H1 (cell line): ENCODE measurements around the gene PROM2. TPM values are rescaled to one million over a fixed set of nuclear protein-coding genes. Genes with fewer than 3 reads are reported as not detected.

ENCODE experiments used
- EP300 ChIP-seq, 2 experiments: IDR thresholded peaks; 1 replicate in 1 of 2; 2 replicates in 1 of 2; pipeline ENCODE4 v1.6.1; 2011 to 2012; ENCODE audit warnings: low read depth in 2 of 2, low read length in 2 of 2, mild to moderate bottlenecking in 2 of 2, borderline replicate concordance in 1 of 2, inconsistent platforms in 1 of 2, moderate library complexity in 1 of 2
- SAP30 ChIP-seq: fragments of 300-600 bp; sonication (generic); IDR thresholded peaks from 2 replicates; pipeline ENCODE4 v1.7.1; 2012; ENCODE audit warnings: low read length, moderate library complexity, mild to moderate bottlenecking, inconsistent platforms; ENCODE audit not compliant: insufficient read depth, insufficient replicate concordance
- ZNF274 ChIP-seq: IDR thresholded peaks from 2 replicates; pipeline ENCODE4 v1.7.0; 2012; ENCODE audit warnings: low read length, borderline replicate concordance; ENCODE audit errors: extremely low read depth
- polyA plus RNA-seq, 7 experiments: library from polyadenylated mRNA; depleted of rRNA in 3 of 7; stranded (reverse) in 5 of 7; unstranded in 2 of 7; fragments of >200 nt in 5 of 7; fragments of 200-250 nt in 2 of 7; gene quantifications; 1 replicate in 5 of 7; 2 replicates in 1 of 7; 4 replicates in 1 of 7; pipeline versions ENCODE4 v1.2.1 to v1.2.3, GENCODE V29; 2011 to 2013; ENCODE audit warnings: missing spikeins in 2 of 7, mixed read lengths in 2 of 7
- total RNA-seq: library from RNA; stranded (reverse); fragmentation: NEBNext Ultra II Directional; extraction: Animal tissue kit (Norgen Biotek cat#: 25700); gene quantifications from 2 replicates; pipeline ENCODE4 v1.2.1, GENCODE V29; 2021
- TF ChIP-seq, protein P1 (sequence below): fragments of 300-600 bp; sonication (generic); IDR thresholded peaks from 2 replicates; pipeline ENCODE4 v1.7.1; 2012; ENCODE audit warnings: low read length, moderate library complexity, mild to moderate bottlenecking, inconsistent platforms; ENCODE audit not compliant: insufficient replicate concordance
- TF ChIP-seq, protein P2 (sequence below), 3 experiments: IDR thresholded peaks; 1 replicate in 2 of 3; 2 replicates in 1 of 3; pipeline versions ENCODE4 v1.5.1 to v1.6.1; 2011; ENCODE audit warnings: low read length in 3 of 3, mild to moderate bottlenecking in 3 of 3, inconsistent platforms in 2 of 3, low read depth in 1 of 3, moderate library complexity in 1 of 3; ENCODE audit not compliant: insufficient read depth in 1 of 3; ENCODE audit errors: control extremely low read depth in 1 of 3

Gene PROM2
- total and polyA plus RNA-seq, 2 of the 8 experiments (the other 6 are each of a cell fraction or from before 2014, with no cell fraction given): 1.6 to 3.8 TPM

DNA sequence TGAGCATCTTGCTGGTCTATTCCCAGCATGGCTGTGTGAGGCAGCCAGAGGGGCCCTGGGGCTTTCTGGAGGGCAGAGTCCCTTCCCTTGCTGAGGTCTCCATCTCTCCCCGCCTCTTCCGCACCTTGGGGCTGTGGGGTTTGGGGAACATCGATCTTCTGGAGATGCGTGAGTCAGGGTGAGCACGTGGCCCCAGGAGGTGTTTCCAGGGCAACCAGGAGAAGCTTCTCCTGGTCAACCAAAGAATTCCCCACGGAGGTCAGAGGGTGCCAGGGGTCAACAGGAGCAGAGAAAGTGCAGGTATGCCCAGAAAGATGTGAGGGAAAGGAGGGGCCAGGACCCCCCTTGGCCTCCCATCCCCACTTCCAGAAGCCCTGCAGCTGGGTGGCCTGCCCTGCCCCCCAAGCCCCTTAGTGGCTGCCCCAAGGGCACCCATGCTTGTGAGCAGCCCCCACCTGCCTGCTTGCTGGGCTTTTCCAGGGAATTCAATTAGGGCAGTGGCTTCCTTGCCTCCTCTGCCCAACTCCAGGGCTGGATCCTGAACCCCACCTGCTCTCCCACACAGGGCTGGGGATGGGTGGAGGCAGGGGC, 2.8 kb upstream of the PROM2 start (continued):
- TF ChIP-seq, protein P1, sequence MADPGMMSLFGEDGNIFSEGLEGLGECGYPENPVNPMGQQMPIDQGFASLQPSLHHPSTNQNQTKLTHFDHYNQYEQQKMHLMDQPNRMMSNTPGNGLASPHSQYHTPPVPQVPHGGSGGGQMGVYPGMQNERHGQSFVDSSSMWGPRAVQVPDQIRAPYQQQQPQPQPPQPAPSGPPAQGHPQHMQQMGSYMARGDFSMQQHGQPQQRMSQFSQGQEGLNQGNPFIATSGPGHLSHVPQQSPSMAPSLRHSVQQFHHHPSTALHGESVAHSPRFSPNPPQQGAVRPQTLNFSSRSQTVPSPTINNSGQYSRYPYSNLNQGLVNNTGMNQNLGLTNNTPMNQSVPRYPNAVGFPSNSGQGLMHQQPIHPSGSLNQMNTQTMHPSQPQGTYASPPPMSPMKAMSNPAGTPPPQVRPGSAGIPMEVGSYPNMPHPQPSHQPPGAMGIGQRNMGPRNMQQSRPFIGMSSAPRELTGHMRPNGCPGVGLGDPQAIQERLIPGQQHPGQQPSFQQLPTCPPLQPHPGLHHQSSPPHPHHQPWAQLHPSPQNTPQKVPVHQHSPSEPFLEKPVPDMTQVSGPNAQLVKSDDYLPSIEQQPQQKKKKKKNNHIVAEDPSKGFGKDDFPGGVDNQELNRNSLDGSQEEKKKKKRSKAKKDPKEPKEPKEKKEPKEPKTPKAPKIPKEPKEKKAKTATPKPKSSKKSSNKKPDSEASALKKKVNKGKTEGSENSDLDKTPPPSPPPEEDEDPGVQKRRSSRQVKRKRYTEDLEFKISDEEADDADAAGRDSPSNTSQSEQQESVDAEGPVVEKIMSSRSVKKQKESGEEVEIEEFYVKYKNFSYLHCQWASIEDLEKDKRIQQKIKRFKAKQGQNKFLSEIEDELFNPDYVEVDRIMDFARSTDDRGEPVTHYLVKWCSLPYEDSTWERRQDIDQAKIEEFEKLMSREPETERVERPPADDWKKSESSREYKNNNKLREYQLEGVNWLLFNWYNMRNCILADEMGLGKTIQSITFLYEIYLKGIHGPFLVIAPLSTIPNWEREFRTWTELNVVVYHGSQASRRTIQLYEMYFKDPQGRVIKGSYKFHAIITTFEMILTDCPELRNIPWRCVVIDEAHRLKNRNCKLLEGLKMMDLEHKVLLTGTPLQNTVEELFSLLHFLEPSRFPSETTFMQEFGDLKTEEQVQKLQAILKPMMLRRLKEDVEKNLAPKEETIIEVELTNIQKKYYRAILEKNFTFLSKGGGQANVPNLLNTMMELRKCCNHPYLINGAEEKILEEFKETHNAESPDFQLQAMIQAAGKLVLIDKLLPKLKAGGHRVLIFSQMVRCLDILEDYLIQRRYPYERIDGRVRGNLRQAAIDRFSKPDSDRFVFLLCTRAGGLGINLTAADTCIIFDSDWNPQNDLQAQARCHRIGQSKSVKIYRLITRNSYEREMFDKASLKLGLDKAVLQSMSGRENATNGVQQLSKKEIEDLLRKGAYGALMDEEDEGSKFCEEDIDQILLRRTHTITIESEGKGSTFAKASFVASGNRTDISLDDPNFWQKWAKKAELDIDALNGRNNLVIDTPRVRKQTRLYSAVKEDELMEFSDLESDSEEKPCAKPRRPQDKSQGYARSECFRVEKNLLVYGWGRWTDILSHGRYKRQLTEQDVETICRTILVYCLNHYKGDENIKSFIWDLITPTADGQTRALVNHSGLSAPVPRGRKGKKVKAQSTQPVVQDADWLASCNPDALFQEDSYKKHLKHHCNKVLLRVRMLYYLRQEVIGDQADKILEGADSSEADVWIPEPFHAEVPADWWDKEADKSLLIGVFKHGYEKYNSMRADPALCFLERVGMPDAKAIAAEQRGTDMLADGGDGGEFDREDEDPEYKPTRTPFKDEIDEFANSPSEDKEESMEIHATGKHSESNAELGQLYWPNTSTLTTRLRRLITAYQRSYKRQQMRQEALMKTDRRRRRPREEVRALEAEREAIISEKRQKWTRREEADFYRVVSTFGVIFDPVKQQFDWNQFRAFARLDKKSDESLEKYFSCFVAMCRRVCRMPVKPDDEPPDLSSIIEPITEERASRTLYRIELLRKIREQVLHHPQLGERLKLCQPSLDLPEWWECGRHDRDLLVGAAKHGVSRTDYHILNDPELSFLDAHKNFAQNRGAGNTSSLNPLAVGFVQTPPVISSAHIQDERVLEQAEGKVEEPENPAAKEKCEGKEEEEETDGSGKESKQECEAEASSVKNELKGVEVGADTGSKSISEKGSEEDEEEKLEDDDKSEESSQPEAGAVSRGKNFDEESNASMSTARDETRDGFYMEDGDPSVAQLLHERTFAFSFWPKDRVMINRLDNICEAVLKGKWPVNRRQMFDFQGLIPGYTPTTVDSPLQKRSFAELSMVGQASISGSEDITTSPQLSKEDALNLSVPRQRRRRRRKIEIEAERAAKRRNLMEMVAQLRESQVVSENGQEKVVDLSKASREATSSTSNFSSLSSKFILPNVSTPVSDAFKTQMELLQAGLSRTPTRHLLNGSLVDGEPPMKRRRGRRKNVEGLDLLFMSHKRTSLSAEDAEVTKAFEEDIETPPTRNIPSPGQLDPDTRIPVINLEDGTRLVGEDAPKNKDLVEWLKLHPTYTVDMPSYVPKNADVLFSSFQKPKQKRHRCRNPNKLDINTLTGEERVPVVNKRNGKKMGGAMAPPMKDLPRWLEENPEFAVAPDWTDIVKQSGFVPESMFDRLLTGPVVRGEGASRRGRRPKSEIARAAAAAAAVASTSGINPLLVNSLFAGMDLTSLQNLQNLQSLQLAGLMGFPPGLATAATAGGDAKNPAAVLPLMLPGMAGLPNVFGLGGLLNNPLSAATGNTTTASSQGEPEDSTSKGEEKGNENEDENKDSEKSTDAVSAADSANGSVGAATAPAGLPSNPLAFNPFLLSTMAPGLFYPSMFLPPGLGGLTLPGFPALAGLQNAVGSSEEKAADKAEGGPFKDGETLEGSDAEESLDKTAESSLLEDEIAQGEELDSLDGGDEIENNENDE: no peak
- no peak for TF ChIP-seq ZNF274
- no peak for TF ChIP-seq SAP30
- TF ChIP-seq, protein P2, sequence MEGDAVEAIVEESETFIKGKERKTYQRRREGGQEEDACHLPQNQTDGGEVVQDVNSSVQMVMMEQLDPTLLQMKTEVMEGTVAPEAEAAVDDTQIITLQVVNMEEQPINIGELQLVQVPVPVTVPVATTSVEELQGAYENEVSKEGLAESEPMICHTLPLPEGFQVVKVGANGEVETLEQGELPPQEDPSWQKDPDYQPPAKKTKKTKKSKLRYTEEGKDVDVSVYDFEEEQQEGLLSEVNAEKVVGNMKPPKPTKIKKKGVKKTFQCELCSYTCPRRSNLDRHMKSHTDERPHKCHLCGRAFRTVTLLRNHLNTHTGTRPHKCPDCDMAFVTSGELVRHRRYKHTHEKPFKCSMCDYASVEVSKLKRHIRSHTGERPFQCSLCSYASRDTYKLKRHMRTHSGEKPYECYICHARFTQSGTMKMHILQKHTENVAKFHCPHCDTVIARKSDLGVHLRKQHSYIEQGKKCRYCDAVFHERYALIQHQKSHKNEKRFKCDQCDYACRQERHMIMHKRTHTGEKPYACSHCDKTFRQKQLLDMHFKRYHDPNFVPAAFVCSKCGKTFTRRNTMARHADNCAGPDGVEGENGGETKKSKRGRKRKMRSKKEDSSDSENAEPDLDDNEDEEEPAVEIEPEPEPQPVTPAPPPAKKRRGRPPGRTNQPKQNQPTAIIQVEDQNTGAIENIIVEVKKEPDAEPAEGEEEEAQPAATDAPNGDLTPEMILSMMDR (IDR thresholded peaks at IDR 0.05; ENCODE audit: control extremely low read depth in 1 of 3, insufficient read depth in 1 of 3, low read depth in 1 of 3, low read length in 3 of 3): no peak
- no peak for TF ChIP-seq EP300 (IDR thresholded peaks at IDR 0.05; ENCODE audit: borderline replicate concordance in 1 of 2, low read depth in 2 of 2, low read length in 2 of 2)
